Right lobe of liver (tissue), 4 donors: Measurements from ENCODE around the gene ATP1B1.

ENCODE experiments used
- CTCF ChIP-seq, 4 donors: fragments of 200-600 bp in 3 of 4; fragments of 450-650 bp in 1 of 4; IDR thresholded peaks; one replicate each; pipeline versions ENCODE4 v1.5.1 to v1.8.0; 2016 to 2022; ENCODE audit warnings: antibody characterized with exemption in 4 of 4, mild to moderate bottlenecking in 2 of 4
- POLR2A ChIP-seq: fragments of 450-650 bp; IDR thresholded peaks from one replicate; pipeline ENCODE4 v1.6.1; 2017; ENCODE audit warnings: antibody characterized with exemption, mild to moderate bottlenecking
- donor health status: DM: no; HTN: no; CAD: no.
- donor health status: DM: no; HTN: no; CAD: no.
- donor health status: DM: no; HTN: yes; CAD: no.

GRCh38 chr1:169090900-169091311 lies 15.6 kb upstream of the ATP1B1 start:
- TF ChIP-seq POLR2A (no peak), CTCF (IDR thresholded peaks at IDR 0.05) (no peak)
